RCC 7860 (cell line): ENCODE measurements around the gene IRF5.
"Not testable (repeated sequence)": the region's sequence is repeated elsewhere in the genome, so short reads cannot be mapped to it uniquely, and the experiment has no call there.

Source experiments
- DNase-seq: peaks from one replicate; pipeline ENCODE4 v3.0.0-alpha.2; 2015; ENCODE audit warnings: low spot score
- FAIRE-seq: peaks from 2 replicates; lab custom pipeline; 2012; peaks lifted over from hg19 to GRCh38; lab: Jason Lieb, UNC

The IRF5 gene

GRCh38 chr7:128937271-128937646 lies 468 bp upstream of the IRF5 start:
- no peak for FAIRE-seq

DNA sequence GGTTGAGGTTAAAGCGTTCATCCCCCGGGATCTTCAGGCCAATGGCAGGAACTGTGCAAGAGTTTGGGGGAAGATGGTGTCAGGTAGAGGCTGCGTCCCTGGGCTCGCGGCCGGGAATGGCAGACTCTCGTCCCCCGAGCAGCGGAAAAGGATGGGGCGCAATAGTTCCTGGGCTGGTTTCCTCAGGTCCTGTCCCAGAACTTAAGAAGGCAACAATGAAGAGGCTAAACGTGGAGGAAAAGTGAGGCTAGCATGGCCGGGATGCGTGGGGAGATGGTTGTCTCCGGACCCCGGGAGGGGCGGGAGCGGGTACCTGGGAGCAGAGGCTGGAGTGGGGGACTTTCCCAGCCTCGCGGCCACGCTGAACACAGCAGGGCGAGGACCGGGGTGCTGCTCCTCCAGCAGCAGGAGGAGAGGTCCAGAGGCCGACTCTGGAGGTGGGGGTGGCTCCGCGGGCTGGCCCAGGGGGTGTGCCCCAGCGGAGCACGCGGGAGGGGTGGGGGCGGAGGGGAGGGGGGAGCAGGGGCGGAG lies 882 bp downstream of the IRF5 start:
- no peak for DNase-seq
- FAIRE-seq: no peak

More at GRCh38 chr7:128937271-128937646, 468 bp upstream of the IRF5 start:
- DNase-seq: no peak

- FAIRE-seq (no peak), DNase-seq (no peak)
These were observed 1.5 kb downstream of the IRF5 start for GRCh38 chr7:128939075-128939860.

GRCh38 chr7:128939861-128940410 lies 2.2 kb downstream of the IRF5 start:
- DNase-seq (no peak), FAIRE-seq (no peak)

GRCh38 chr7:128940494-128941322 lies 3.0 kb downstream of the IRF5 start:
- DNase-seq (no peak), FAIRE-seq (no peak)

- FAIRE-seq: no peak
- DNase-seq: no peak
These were observed 3.7 kb downstream of the IRF5 start for GRCh38 chr7:128941323-128941890.

DNA sequence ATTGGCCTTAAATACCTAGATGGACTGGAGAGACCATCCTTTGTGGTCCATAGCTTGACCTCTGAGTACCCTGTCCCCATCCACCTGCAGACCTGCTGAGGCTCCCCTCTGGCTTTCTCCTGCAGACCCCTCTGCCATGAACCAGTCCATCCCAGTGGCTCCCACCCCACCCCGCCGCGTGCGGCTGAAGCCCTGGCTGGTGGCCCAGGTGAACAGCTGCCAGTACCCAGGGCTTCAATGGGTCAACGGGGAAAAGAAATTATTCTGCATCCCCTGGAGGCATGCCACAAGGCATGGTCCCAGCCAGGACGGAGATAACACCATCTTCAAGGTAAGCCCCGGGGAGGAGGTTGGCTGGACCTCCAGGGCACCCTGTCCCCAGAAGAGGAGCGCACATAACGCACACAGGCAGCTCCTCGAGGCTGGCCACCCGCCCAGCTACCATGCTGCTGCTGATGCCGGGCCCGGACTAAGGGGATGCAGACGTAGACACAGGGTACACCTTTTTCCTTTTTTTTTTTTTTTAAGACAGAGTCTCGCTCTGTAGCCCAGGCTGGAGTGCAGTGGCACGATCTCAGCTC lies 4.3 kb downstream of the IRF5 start:
- no peak for DNase-seq
- no peak for FAIRE-seq

DNA sequence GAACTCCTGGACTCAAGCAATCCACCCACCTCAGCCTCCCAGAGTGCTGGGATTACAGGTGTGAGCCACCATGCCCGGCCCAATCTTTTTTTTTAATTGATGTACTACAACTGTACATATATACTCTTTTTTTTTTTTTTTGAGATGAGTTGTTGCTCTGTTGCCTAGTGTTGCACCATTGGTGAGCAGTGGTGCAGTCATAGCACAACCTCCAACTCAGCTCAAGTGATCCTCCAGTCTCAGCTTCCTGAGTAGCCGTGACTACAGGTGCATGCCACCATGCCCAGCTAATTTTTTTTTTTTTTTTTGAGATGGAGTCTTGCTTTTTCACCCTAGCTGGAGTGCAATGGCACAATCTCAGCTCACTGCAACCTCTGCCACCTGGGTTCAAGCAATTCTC lies 5.5 kb downstream of the IRF5 start:
- not testable (repeated sequence) for DNase-seq, FAIRE-seq

DNA sequence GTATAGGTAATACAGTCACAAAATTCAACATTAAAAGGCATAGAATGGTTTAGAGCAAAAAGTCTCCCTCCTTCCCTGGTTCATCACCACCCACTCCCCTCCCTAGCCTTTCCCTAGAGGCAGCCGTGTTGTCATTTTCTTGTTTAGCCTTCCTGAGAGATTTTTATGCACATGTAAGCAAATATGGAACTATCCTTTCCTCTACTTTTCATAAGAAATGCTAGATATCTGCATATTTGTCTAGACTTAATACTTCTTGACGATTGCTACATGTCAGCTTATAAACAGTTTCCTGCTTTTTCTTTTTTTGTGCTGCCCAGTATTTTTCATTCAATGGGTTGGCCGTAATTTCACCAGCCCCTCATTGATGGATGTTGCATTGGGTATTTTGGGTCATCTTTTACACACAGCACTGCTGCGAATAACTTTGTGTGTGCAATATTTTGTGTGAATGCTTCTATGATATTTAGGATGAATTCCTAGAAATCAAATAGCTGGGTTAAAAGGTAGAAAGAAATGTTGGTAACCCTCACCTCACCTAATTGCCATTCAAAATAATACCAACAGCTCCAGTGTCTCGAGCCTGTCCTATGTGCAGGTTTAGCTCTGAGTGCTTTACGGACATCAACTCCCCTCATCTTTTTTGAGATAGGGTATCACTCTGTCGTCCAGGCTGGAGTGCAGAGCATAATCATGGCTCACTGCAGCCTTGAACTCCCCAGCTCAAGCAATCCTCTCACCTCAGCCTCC lies 6.9 kb downstream of the IRF5 start:
- DNase-seq (no peak), FAIRE-seq (no peak)

DNA sequence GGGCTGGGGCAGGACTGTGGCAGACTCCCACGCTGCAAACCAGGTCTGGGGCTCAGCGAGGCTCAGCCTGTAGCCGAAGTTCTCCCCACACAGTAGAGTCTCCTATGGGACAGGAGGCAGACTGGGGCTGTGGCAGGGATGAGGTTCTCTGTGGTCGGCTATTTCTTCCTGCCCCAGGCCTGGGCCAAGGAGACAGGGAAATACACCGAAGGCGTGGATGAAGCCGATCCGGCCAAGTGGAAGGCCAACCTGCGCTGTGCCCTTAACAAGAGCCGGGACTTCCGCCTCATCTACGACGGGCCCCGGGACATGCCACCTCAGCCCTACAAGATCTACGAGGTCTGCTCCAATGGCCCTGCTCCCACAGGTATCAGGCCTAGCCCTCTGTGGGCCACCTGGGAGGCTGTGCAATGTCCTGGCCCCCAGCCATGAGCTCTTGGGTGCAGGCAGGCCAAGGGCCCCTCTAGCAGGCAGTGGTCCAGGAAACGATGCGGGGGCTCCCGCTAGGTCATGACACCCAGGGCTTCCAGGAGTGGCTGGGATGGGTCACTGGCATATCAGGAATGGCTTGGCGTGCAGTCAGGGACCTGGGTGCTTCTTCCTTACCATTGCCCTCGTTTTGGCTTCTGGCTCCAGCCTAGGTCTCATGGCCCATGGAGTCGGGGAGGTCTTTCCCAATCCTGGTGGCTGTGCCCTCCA lies 8.1 kb downstream of the IRF5 start:
- no peak for FAIRE-seq

DNA sequence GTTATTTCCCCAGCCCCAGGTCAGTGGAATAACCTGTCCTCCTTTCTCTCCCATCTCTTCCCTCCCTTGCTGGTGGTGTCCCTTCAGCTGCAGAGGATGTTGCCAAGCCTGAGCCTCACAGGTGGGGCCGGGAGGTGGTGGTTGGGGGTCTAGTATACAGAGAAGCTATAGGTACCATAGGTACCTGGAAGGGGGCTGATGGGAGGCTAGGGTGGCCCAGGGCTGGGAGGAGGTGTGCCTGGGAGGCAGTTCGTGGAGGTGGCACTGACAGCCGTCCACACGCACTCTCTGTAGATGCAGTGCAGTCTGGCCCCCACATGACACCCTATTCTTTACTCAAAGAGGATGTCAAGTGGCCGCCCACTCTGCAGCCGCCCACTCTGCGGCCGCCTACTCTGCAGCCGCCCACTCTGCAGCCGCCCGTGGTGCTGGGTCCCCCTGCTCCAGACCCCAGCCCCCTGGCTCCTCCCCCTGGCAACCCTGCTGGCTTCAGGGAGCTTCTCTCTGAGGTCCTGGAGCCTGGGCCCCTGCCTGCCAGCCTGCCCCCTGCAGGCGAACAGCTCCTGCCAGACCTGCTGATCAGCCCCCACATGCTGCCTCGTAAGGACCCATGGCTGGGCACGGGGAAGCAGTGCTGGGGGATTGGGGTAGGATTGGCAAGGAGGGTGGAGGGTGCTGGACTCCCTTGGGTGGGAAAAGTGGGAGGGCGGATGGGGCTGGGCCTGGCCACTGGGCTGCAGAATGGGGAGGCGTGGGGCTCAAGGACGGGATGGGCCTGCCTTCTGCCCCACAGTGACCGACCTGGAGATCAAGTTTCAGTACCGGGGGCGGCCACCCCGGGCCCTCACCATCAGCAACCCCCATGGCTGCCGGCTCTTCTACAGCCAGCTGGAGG lies 9.5 kb downstream of the IRF5 start:
- FAIRE-seq (no peak), DNase-seq (no peak)

More for the DNA sequence above, 8.1 kb downstream of the IRF5 start:
- DNase-seq: no peak

DNA sequence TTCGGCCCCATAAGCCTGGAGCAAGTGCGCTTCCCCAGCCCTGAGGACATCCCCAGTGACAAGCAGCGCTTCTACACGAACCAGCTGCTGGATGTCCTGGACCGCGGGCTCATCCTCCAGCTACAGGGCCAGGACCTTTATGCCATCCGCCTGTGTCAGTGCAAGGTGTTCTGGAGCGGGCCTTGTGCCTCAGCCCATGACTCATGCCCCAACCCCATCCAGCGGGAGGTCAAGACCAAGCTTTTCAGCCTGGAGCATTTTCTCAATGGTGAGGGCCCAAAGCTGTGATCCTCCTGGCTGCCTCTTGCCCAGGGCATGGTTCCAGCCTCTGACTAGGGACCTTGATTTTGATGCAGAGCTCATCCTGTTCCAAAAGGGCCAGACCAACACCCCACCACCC lies 10.1 kb downstream of the IRF5 start:
- DNase-seq (no peak), FAIRE-seq (no peak)

- DNase-seq (no peak), FAIRE-seq (no peak)
These were observed 10.7 kb downstream of the IRF5 start for GRCh38 chr7:128948312-128948973.

GRCh38 chr7:128948976-128949760 lies 11.4 kb downstream of the IRF5 start:
- FAIRE-seq (no peak), DNase-seq (no peak)

DNA sequence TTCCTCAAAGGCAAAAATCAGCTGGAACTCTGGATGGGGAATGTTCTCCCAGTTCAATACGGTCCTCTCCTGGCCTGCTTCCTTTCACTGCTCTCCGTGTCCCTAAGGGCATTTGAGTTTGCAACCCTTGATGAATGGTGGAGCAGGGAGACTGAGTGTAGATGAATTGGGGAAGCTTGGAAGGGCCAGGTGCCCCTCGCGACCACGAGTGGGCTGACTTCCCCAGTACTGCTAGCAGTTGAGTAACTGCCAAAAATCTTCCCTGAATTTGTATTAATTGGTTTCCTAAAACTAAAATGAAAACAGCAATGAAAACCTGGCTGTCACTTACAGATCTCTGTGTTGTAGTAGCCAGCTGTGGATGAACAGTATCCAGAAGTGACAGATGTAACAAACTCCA lies 13.6 kb downstream of the IRF5 start:
- DNase-seq (no peak), FAIRE-seq (no peak)

- no peak for FAIRE-seq
- DNase-seq: no peak
These were observed 16.4 kb downstream of the IRF5 start for GRCh38 chr7:128954150-128954549.
